Measurements from ENCODE around the gene PTGFR.

GRCh38 chr1:78474092-78474491, 16.7 kb upstream of the PTGFR start:
- no peak for TF ChIP-seq CTCF (IDR thresholded peaks at IDR 0.05)
- no peak for TF ChIP-seq EZH2 (IDR thresholded peaks at IDR 0.05)
- TF ChIP-seq EZH2phosphoT487 (IDR thresholded peaks at IDR 0.05), result no peak
